Neural progenitor cell (in vitro differentiated cells): ENCODE data around the gene ECEL1.

Experiments used
- CTCF ChIP-seq: fragments of 200-600 bp; sonication (generic); IDR thresholded peaks from 2 replicates; pipeline ENCODE4 v1.5.1; 2017; ENCODE audit warnings: antibody characterized with exemption, mild to moderate bottlenecking
- EZH2 ChIP-seq: fragments of 200-600 bp; sonication (generic); IDR thresholded peaks from 2 replicates; pipeline ENCODE4 v1.6.1; 2017; ENCODE audit warnings: antibody characterized with exemption, mild to moderate bottlenecking, moderate library complexity
- EZH2phosphoT487 ChIP-seq: fragments of 200-600 bp; sonication (generic); IDR thresholded peaks from 2 replicates; pipeline ENCODE4 v1.6.1; 2017; ENCODE audit warnings: antibody characterized with exemption

DNA sequence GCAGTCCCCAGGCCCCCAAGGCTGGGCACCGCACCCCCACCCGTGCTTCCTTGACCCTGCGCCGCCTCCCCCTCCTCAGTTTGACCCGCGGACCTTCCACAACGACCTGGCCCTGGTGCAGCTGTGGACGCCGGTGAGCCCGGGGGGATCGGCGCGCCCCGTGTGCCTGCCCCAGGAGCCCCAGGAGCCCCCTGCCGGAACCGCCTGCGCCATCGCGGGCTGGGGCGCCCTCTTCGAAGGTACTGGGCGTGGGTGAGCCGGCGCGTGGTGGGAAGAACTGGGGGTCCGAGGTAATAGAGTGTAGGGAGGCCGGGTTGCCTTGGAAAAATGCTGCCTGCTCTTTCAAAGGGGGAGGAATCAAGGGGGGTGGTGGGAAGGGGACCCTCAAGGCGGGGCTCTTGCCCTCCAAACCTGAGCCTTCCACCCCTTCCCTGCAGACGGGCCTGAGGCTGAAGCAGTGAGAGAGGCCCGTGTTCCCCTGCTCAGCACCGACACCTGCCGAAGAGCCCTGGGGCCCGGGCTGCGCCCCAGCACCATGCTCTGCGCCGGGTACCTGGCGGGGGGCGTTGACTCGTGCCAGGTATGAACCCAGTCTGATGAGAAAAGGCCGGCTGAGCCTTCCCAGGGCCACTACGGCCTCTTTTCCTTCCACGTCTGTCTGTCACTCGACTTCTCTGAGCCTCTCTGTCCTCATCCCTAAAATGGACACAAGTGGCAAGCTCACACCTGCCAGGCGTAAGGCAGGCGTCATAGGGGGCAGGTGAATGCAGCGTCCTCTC is 35.2 kb upstream of the ECEL1 start:
- TF ChIP-seq CTCF (no peak), EZH2phosphoT487 (peak; percentile 81), EZH2 (no peak)
